Neural progenitor cell (in vitro differentiated cells): ENCODE data around the gene TLR9. TPM values are rescaled to one million over a fixed set of nuclear protein-coding genes. Genes with fewer than 3 reads are reported as not detected.

ENCODE experiments used
- DNase-seq: peaks from one replicate; pipeline ENCODE4 v3.0.0-alpha.2; 2016; ENCODE audit warnings: low spot score
- H2AFZ ChIP-seq: fragments of 200-600 bp; sonication (generic); replicated peaks from 2 replicates; pipeline ENCODE4 v1.6.1; 2016; ENCODE audit warnings: antibody characterized with exemption
- H3F3A ChIP-seq: fragments of 200-600 bp; sonication (generic); 2 replicates; pipeline ENCODE4 v1.6.1; 2016; ENCODE audit warnings: antibody characterized with exemption, low read depth
- H3K27ac ChIP-seq: fragments of 200-600 bp; sonication (generic); 2 replicates; pipeline ENCODE4 v1.5.1; 2016; ENCODE audit warnings: mild to moderate bottlenecking
- H3K27me3 ChIP-seq: fragments of 200-600 bp; sonication (generic); 2 replicates; pipeline ENCODE4 v1.6.1; 2016; ENCODE audit warnings: mild to moderate bottlenecking, moderate library complexity
- H3K36me3 ChIP-seq: fragments of 200-600 bp; sonication (generic); 2 replicates; pipeline ENCODE4 v1.5.1; 2016
- H3K4me1 ChIP-seq: fragments of 200-600 bp; sonication (generic); 2 replicates; pipeline ENCODE4 v1.6.1; 2016; ENCODE audit warnings: mixed run types
- H3K4me2 ChIP-seq: fragments of 200-600 bp; sonication (generic); 2 replicates; pipeline ENCODE4 v1.6.1; 2016
- H3K4me3 ChIP-seq: fragments of 200-600 bp; sonication (generic); 2 replicates; pipeline ENCODE4 v1.5.1; 2016
- H3K79me2 ChIP-seq: fragments of 200-600 bp; sonication (generic); 2 replicates; pipeline ENCODE4 v1.6.1; 2016; ENCODE audit warnings: low read depth
- H3K9ac ChIP-seq: fragments of 200-600 bp; sonication (generic); 2 replicates; pipeline ENCODE4 v1.6.1; 2016
- H3K9me3 ChIP-seq: fragments of 200-600 bp; sonication (generic); 2 replicates; pipeline ENCODE4 v1.5.1; 2016; ENCODE audit warnings: low read depth
- H4K20me1 ChIP-seq: fragments of 200-600 bp; sonication (generic); 2 replicates; pipeline ENCODE4 v1.6.1; 2016; ENCODE audit warnings: low read depth
- H3K27ac Mint-ChIP-seq: 3 replicates; pipeline ENCODE4 v1.8.0; 2021; ENCODE audit warnings: mixed read lengths
- H3K27me3 Mint-ChIP-seq: 2 replicates; pipeline ENCODE4 v1.8.0; 2022; ENCODE audit warnings: low read depth, mild to moderate bottlenecking, inconsistent platforms, moderate library complexity, mixed read lengths; ENCODE audit not compliant: insufficient read depth
- H3K36me3 Mint-ChIP-seq: 3 replicates; pipeline ENCODE4 v1.8.0; 2021; ENCODE audit warnings: mixed read lengths
- H3K4me1 Mint-ChIP-seq: 3 replicates; pipeline ENCODE4 v1.8.0; 2021; ENCODE audit warnings: mixed read lengths
- H3K4me3 Mint-ChIP-seq: 3 replicates; pipeline ENCODE4 v1.8.0; 2021; ENCODE audit warnings: mild to moderate bottlenecking, moderate library complexity, mixed read lengths
- H3K9me3 Mint-ChIP-seq: 3 replicates; pipeline ENCODE4 v1.8.0; 2020; ENCODE audit warnings: mixed read lengths
- EZH2 ChIP-seq: fragments of 200-600 bp; sonication (generic); IDR thresholded peaks from 2 replicates; pipeline ENCODE4 v1.6.1; 2017; ENCODE audit warnings: antibody characterized with exemption, mild to moderate bottlenecking, moderate library complexity
- EZH2phosphoT487 ChIP-seq: fragments of 200-600 bp; sonication (generic); IDR thresholded peaks from 2 replicates; pipeline ENCODE4 v1.6.1; 2017; ENCODE audit warnings: antibody characterized with exemption
- total RNA-seq: library from RNA; depleted of rRNA; stranded (reverse); fragments of >200 nt; gene quantifications from 2 replicates; pipeline ENCODE4 v1.2.3, GENCODE V29; 2015; ENCODE audit warnings: low replicate concordance
- TF ChIP-seq, protein P1 (sequence below): fragments of 200-600 bp; sonication (generic); IDR thresholded peaks from 2 replicates; pipeline ENCODE4 v1.5.1; 2017; ENCODE audit warnings: antibody characterized with exemption, mild to moderate bottlenecking

The TLR9 gene
- total RNA-seq, 1 donor from 2014 or later = not detected

DNA sequence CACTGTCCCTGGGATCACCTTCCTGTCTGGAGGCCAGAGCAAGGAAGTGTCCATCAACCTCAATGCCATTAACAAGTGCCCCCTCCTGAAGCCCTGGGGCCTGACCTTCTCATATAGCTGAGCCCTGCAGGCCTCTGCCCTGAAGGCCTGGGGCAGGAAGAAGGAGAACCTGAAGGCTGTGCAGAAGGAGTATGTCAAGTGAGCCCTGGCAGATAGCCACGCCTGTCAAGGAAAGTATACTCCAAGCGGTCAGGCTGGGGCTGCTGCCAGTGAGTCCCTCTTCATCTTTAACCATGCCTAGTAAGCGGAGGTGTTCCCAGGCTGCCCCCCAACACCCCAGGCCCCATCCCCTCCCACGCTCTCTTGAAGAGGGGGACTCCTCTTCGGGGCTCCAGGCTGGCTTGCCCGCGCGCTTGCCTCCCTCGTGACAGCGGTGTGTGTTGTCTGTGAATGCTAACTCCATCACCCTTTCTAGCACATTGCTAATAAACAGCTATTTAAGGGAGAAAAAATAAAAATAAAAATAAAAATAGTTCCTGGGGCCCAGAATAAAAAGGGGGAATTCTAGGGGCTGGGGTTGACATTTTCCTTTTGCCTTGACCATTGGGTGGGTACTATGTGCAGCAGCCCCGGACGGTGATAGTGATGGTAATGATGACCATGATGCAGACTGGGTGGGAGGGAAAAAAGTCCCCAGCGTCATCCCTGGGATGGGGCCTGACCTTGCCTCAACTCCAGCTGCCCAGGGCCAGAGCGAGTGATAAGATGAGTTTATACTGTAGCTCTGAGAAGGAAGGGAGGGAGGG is 30.8 kb downstream of the TLR9 start:
- Histone ChIP-seq H3K4me1 (peaks cover 13% of the 10 kb centered on the region), H3K27me3 (no peaks in the 10 kb centered on the region), H3K36me3 (peaks cover 1% of the 10 kb centered on the region), H3F3A (no peaks in the 10 kb centered on the region), H3K9ac (no peak overlapping the region), H2AFZ (no peak overlapping the region), H3K4me3 (no peak overlapping the region), H4K20me1 (peaks cover 9% of the 10 kb centered on the region), H3K79me2 (peaks cover 17% of the 10 kb centered on the region), H3K4me2 (no peak overlapping the region), H3K27ac (no peak overlapping the region), H3K9me3 (no peaks in the 10 kb centered on the region)
- H3K4me3 Mint-ChIP-seq = no peak overlapping the region
- peaks cover 2% of the 10 kb centered on the region for H3K27me3 Mint-ChIP-seq
- no peak for DNase-seq
- H3K27ac Mint-ChIP-seq = no peak overlapping the region
- TF ChIP-seq EZH2 (no peak), EZH2phosphoT487 (no peak)
- TF ChIP-seq, protein P1, sequence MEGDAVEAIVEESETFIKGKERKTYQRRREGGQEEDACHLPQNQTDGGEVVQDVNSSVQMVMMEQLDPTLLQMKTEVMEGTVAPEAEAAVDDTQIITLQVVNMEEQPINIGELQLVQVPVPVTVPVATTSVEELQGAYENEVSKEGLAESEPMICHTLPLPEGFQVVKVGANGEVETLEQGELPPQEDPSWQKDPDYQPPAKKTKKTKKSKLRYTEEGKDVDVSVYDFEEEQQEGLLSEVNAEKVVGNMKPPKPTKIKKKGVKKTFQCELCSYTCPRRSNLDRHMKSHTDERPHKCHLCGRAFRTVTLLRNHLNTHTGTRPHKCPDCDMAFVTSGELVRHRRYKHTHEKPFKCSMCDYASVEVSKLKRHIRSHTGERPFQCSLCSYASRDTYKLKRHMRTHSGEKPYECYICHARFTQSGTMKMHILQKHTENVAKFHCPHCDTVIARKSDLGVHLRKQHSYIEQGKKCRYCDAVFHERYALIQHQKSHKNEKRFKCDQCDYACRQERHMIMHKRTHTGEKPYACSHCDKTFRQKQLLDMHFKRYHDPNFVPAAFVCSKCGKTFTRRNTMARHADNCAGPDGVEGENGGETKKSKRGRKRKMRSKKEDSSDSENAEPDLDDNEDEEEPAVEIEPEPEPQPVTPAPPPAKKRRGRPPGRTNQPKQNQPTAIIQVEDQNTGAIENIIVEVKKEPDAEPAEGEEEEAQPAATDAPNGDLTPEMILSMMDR = no peak
- peaks cover 26% of the 10 kb centered on the region for H3K4me1 Mint-ChIP-seq
- no peaks in the 10 kb centered on the region for H3K9me3 Mint-ChIP-seq
- H3K36me3 Mint-ChIP-seq = peaks cover 4% of the 10 kb centered on the region

DNA sequence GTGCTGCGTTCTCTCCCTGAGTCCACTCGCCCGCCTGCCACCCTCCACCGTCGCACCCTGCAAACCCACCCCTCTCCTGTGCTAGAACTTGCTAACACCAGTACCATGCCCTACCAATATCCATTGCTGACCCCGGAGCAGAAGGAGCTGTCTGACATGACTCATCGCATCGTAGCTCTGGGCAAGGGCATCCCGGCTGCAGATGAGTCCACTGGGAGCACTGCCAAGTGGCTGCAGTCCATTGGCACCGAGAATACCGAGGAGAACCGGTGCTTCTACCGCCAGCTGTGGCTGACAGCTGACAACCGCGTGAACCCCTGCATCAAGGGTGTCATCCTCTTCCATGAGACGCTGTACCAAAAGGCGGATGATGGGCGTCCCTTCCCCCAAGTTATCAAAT is 32.4 kb downstream of the TLR9 start:
- no peaks in the 10 kb centered on the region for H3K9me3 ChIP-seq
- H3K4me1 ChIP-seq = peaks cover 9% of the 10 kb centered on the region
- H3K4me3 ChIP-seq = no peak overlapping the region
- peaks cover under 1% of the 10 kb centered on the region for H3K79me2 ChIP-seq
- H3K36me3 ChIP-seq = no peaks in the 10 kb centered on the region
- H3F3A ChIP-seq = no peaks in the 10 kb centered on the region
- H4K20me1 ChIP-seq = no peaks in the 10 kb centered on the region
- no peak overlapping the region for H3K4me2 ChIP-seq
- Mint-ChIP-seq H3K4me3 (no peak overlapping the region), H3K27ac (no peak overlapping the region), H3K36me3 (no peaks in the 10 kb centered on the region), H3K9me3 (no peaks in the 10 kb centered on the region), H3K27me3 (peaks cover 2% of the 10 kb centered on the region), H3K4me1 (peaks cover 15% of the 10 kb centered on the region)
- no peak overlapping the region for H2AFZ ChIP-seq
- no peaks in the 10 kb centered on the region for H3K27me3 ChIP-seq
- TF ChIP-seq EZH2 (no peak), EZH2phosphoT487 (no peak)
- TF ChIP-seq, protein P1 = no peak
- no peak for DNase-seq
- H3K9ac ChIP-seq = no peak overlapping the region
- no peak overlapping the region for H3K27ac ChIP-seq

DNA sequence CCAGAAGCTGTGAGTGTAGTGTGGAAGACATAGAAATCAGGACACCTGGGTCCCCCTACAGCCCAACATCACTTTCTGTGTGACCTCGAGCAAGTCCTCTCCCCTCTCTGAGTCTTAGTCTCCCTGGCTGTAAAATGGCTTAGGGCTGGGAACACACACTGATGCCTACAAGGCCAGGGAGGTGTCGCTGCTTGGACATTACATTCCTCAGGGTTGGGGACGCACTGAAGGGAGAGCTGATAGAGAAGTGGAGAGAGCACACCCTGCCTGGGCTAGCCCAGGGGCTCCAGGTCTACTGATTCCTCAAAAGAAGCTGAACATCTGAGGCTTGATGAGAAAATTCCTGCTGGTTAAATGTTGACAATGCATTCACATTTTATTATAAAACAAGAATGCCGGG is 33.8 kb downstream of the TLR9 start:
- Mint-ChIP-seq H3K27me3 (peaks cover 2% of the 10 kb centered on the region), H3K36me3 (no peaks in the 10 kb centered on the region), H3K27ac (no peak overlapping the region), H3K4me3 (no peak overlapping the region), H3K4me1 (peaks cover 10% of the 10 kb centered on the region), H3K9me3 (no peaks in the 10 kb centered on the region)
- no peak overlapping the region for H2AFZ ChIP-seq
- H3K9me3 ChIP-seq = no peaks in the 10 kb centered on the region
- peaks cover 4% of the 10 kb centered on the region for H3K4me1 ChIP-seq
- no peaks in the 10 kb centered on the region for H3K27me3 ChIP-seq
- H3K27ac ChIP-seq = no peak overlapping the region
- TF ChIP-seq EZH2 (no peak), EZH2phosphoT487 (no peak)
- TF ChIP-seq, protein P1 = no peak
- no peaks in the 10 kb centered on the region for H3K36me3 ChIP-seq
- no peak overlapping the region for H3K4me3 ChIP-seq
- H3F3A ChIP-seq = no peaks in the 10 kb centered on the region
- H4K20me1 ChIP-seq = no peaks in the 10 kb centered on the region
- H3K4me2 ChIP-seq = no peak overlapping the region
- no peak for DNase-seq
- no peak overlapping the region for H3K9ac ChIP-seq
- no peaks in the 10 kb centered on the region for H3K79me2 ChIP-seq
